Measurements from ENCODE around the gene SPEG. TPM values are rescaled to one million over a fixed set of nuclear protein-coding genes. Genes with fewer than 3 reads are reported as not detected.
A peak's percentile ranks its signal among the peaks of the same experiment; 100 is the strongest.

SPEG gene
- total RNA-seq, 1 experiment from 2014 or later: 56.6 TPM

DNA sequence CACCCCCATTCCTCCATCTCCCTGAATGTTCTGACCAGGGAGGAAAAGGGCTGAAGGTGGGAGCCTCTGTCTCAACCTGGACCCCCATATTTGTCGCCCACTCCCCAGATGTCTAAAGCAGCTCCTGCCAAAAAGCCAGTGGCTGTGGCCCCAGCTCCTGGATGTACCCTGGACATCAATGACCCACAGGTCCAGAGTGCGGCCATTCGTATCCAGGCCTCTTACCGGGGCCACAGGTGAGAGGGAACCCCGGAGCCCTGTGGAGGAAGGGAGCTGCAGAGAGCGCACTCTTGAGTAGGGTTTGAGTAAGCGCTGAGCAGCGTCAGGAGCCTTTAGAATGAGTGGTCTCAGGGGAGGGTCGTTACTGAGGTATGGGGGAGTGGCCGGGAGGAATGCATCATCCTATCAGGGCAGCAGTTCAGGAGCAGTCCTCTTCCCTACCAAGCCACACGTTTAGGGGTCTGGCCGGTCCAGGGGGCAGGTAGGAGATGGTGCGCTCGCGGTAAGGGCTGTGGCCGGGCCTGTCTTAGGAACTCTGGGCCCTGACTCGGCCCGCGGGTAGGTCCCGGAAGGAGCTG is 61.7 kb downstream of the SPEG start:
- Histone ChIP-seq H2AFZ (ENCODE audit: low read depth, low read length, poor library complexity, severe bottlenecking) (no peak overlapping the region), H3K4me3 (replicated peaks in 1 of 2; ENCODE audit: low read depth in 1 of 2, low read length in 2 of 2) (no peak overlapping the region), H3K4me1 (ENCODE audit: control insufficient read depth in 1 of 2, insufficient read depth in 2 of 2, low read length in 2 of 2) (peaks cover 24 to 41% of the 10 kb centered on the region in 2 experiments), H3K27ac (ENCODE audit: low read depth, low read length) (peak overlapping the region; percentile 35; the same call in 1 of the 2 replicates), H3K79me2 (ENCODE audit: insufficient read depth, low read length) (peaks cover 14% of the 10 kb centered on the region), H4K20me1 (ENCODE audit: insufficient read depth) (no peaks in the 10 kb centered on the region), H3K9me2 (ENCODE audit: insufficient read depth) (no peaks in the 10 kb centered on the region), H3K36me3 (ENCODE audit: control insufficient read depth in 1 of 2, insufficient read depth in 2 of 2, low read length in 2 of 2) (no peaks in the 10 kb centered on the region), H3K9me3 (ENCODE audit: control insufficient read depth in 1 of 2, insufficient read depth in 1 of 2, low read depth in 1 of 2, low read length in 2 of 2) (no peaks in the 10 kb centered on the region), H3K27me3 (ENCODE audit: insufficient read depth, low read length) (no peaks in the 10 kb centered on the region), H3K9ac (ENCODE audit: low read length) (no peak overlapping the region), H3K4me2 (ENCODE audit: low read length) (no peak overlapping the region)
- TF ChIP-seq RAD21 (IDR thresholded peaks at IDR 0.05; ENCODE audit: low read depth): no peak
- no peak for TF ChIP-seq CBX3 (IDR thresholded peaks at IDR 0.05; ENCODE audit: low read depth)
- TF ChIP-seq JUND (IDR thresholded peaks at IDR 0.05): no peak
- TF ChIP-seq POLR2AphosphoS5 (IDR thresholded peaks at IDR 0.05; ENCODE audit: low read depth, low read length): no peak
- TF ChIP-seq SRF (IDR thresholded peaks at IDR 0.05; ENCODE audit: low read depth): no peak
- TF ChIP-seq, protein P1, sequence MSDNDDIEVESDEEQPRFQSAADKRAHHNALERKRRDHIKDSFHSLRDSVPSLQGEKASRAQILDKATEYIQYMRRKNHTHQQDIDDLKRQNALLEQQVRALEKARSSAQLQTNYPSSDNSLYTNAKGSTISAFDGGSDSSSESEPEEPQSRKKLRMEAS (IDR thresholded peaks at IDR 0.05): no peak
- no peak for TF ChIP-seq ZBTB33 (IDR thresholded peaks at IDR 0.05; ENCODE audit: extremely low read depth, insufficient replicate concordance, low read length)
- TF ChIP-seq EZH2phosphoT487 (IDR thresholded peaks at IDR 0.05; ENCODE audit: borderline replicate concordance): no peak
- no peak for TF ChIP-seq CEBPB (IDR thresholded peaks at IDR 0.05; ENCODE audit: low read depth)
- no peak for TF ChIP-seq ZFX (IDR thresholded peaks at IDR 0.05)
- no peak for TF ChIP-seq ELF1 (IDR thresholded peaks at IDR 0.05; ENCODE audit: borderline replicate concordance, low read depth)
- no peak for TF ChIP-seq EGR1 (IDR thresholded peaks at IDR 0.05; ENCODE audit: low read depth)
- TF ChIP-seq SP1 (IDR thresholded peaks at IDR 0.05; ENCODE audit: low read depth): no peak
- no peak for TF ChIP-seq YY1 (IDR thresholded peaks at IDR 0.05; ENCODE audit: extremely low read depth, insufficient replicate concordance, low read depth, low read length)
- TF ChIP-seq SIN3A (IDR thresholded peaks at IDR 0.05; ENCODE audit: low read depth): no peak
- no peak for TF ChIP-seq FOSL1 (IDR thresholded peaks at IDR 0.05; ENCODE audit: low read depth)
- no peak for TF ChIP-seq CTCF (IDR thresholded peaks at IDR 0.05 in 2 of 3, conservative IDR thresholded peaks at IDR 0.05 in 1 of 3; ENCODE audit: borderline replicate concordance in 1 of 3, insufficient read depth in 1 of 3, low read depth in 2 of 3, low read length in 2 of 3)
- TF ChIP-seq ZNF274 (IDR thresholded peaks at IDR 0.05; ENCODE audit: low read depth, low read length): no peak
- no peak for TF ChIP-seq TCF7L2 (IDR thresholded peaks at IDR 0.05; ENCODE audit: borderline replicate concordance, extremely low read depth, insufficient read depth, insufficient read length)
- no peak for TF ChIP-seq EZH2 (IDR thresholded peaks at IDR 0.05)
- no peak for DNase-seq (ENCODE audit: low read depth, low spot score)
- no TSS peak for BruUV-seq (replicated peaks)
- ATAC-seq: no peak
- ChIA-PET CTCF (interaction anchor here (0.8 to 5.2 kb wide), 10 partner anchors 9 to 93 kb away, joined by 3 to 103 read pairs (median 8); no protein-coding TSS in a partner anchor), POLR2A (no interaction called here), RAD21 (ENCODE audit: low non-redundant PET in 1 of 2, low total read pairs in 2 of 2, uncharacterized antibody in 2 of 2, unreplicated experiment in 2 of 2) (no interaction called here)
- intact Hi-C loops (cut with micrococcal nuclease): no loop called here
